Measurements from ENCODE around the gene SMCO2. TPM values are rescaled to one million over a fixed set of nuclear protein-coding genes. Genes with fewer than 3 reads are reported as not detected.

SMCO2 gene
- total and polyA plus RNA-seq, 10 of the 15 experiments (the other 5 are each of a cell fraction or from before 2014, with no cell fraction given) = 0.11 to 2.3 (median 0.67) TPM

- Histone ChIP-seq H3K9me3 (replicated peaks; ENCODE audit: control insufficient read depth, insufficient read depth, low read length) (peaks cover 1% of the 10 kb centered on the region; the same call in 1 of the 3 replicates), H3K4me2 (ENCODE audit: control insufficient read depth, insufficient read depth) (no peak overlapping the region), H2AFZ (ENCODE audit: control insufficient read depth, low read depth, low read length) (no peak overlapping the region), H3K79me2 (ENCODE audit: control insufficient read depth, insufficient read depth, low read length) (no peaks in the 10 kb centered on the region), H3K4me3 (no peak overlapping the region), H3K9ac (ENCODE audit: control insufficient read depth, insufficient read depth, low read length) (no peak overlapping the region), H4K20me1 (ENCODE audit: control insufficient read depth, insufficient read depth) (no peaks in the 10 kb centered on the region), H3K27ac (ENCODE audit: control insufficient read depth, insufficient read depth) (no peak overlapping the region), H3K4me1 (ENCODE audit: control insufficient read depth, insufficient read depth, low read length) (no peaks in the 10 kb centered on the region), H3K36me3 (ENCODE audit: control insufficient read depth in 2 of 2, insufficient read depth in 2 of 2, low read length in 1 of 2) (no peaks in the 10 kb centered on the region), H3K27me3 (replicated peaks in 1 of 2; ENCODE audit: control insufficient read depth in 2 of 2, insufficient read depth in 2 of 2, low read length in 1 of 2) (no peaks in the 10 kb centered on the region; a peak in 1 of 4 replicates)
- BruUV-seq (replicated peaks) = no TSS peak
- FAIRE-seq = no peak
- TF ChIP-seq NR2F1 (conservative IDR thresholded peaks at IDR 0.05) (no peak), SREBF1 (IDR thresholded peaks at IDR 0.05; ENCODE audit: low read length) (no peak), ZBTB11 (CRISPR knock-in tag; IDR thresholded peaks at IDR 0.05) (no peak), HDAC2 (IDR thresholded peaks at IDR 0.05) (no peak), NBN (IDR thresholded peaks at IDR 0.05) (no peak)
- DNase-seq (ENCODE audit: low read depth, low spot score) = no peak
- in situ Hi-C loops (cut with MboI) = loop anchor here (25.0 kb wide), 1 partner anchor 215 kb away; no protein-coding TSS in a partner anchor
- 88% methylated on average over 8 of the region's 8 CpGs for WGBS (ENCODE audit: insufficient coverage, insufficient replicate concordance, low lambda C conversion rate, missing lambda C conversion rate)
- ChIA-PET CTCF (interaction anchor here (0.7 kb wide), 1 partner anchor 834 kb away, joined by 4 read pairs; no protein-coding TSS in a partner anchor), RAD21 (ENCODE audit: unreplicated experiment) (no interaction called here), SMC1A (ENCODE audit: uncharacterized antibody, unreplicated experiment) (no interaction called here), POLR2A (no interaction called here)
- intact Hi-C loops (cut with micrococcal nuclease; ENCODE audit: unreplicated experiment) = no loop called here
- ATAC-seq = no peak
Observed at GRCh38 chr12:27447761-27448160, 1.2 kb downstream of the SMCO2 start.

DNA sequence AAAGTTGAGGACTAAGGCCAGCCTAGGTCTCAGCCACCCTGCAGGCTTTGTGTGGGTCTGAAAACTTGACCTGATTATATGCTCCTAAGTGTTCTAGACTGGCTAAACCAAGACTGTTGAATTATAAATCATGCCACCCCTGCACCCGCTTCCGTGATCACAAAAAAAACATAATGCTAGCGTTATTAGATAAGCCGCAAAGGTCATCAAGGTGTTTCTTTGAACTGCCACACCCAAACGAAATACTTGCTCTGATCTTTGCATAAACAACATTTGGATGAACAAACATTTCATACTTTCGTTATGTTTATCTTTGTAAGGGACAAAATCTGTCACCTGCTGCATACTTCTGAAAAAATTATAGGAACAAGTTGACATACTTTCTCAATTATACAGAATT, 2.5 kb downstream of the SMCO2 start:
- ChIA-PET RAD21 (ENCODE audit: unreplicated experiment) (no interaction called here), POLR2A (no interaction called here), CTCF (no interaction called here), SMC1A (ENCODE audit: uncharacterized antibody, unreplicated experiment) (no interaction called here)
- Histone ChIP-seq H3K4me3 (no peak overlapping the region), H4K20me1 (ENCODE audit: control insufficient read depth, insufficient read depth) (no peaks in the 10 kb centered on the region), H2AFZ (ENCODE audit: control insufficient read depth, low read depth, low read length) (no peak overlapping the region), H3K4me2 (ENCODE audit: control insufficient read depth, insufficient read depth) (no peak overlapping the region), H3K4me1 (ENCODE audit: control insufficient read depth, insufficient read depth, low read length) (no peaks in the 10 kb centered on the region), H3K9ac (ENCODE audit: control insufficient read depth, insufficient read depth, low read length) (no peak overlapping the region), H3K9me3 (replicated peaks; ENCODE audit: control insufficient read depth, insufficient read depth, low read length) (peaks cover 1% of the 10 kb centered on the region; the same call in 1 of the 3 replicates), H3K27me3 (replicated peaks in 1 of 2; ENCODE audit: control insufficient read depth in 2 of 2, insufficient read depth in 2 of 2, low read length in 1 of 2) (no peaks in the 10 kb centered on the region; a peak in 1 of 4 replicates), H3K79me2 (ENCODE audit: control insufficient read depth, insufficient read depth, low read length) (no peaks in the 10 kb centered on the region), H3K27ac (ENCODE audit: control insufficient read depth, insufficient read depth) (no peak overlapping the region), H3K36me3 (ENCODE audit: control insufficient read depth in 2 of 2, insufficient read depth in 2 of 2, low read length in 1 of 2) (no peaks in the 10 kb centered on the region)
- ATAC-seq (no peak), DNase-seq (ENCODE audit: low read depth, low spot score) (no peak), FAIRE-seq (peak; percentile 35)
- BruUV-seq (replicated peaks) = no TSS peak
- TF ChIP-seq MLLT1 (IDR thresholded peaks at IDR 0.05) (no peak), JUNB (IDR thresholded peaks at IDR 0.05) (no peak)
- in situ Hi-C loops (cut with MboI) (loop anchor here (25.0 kb wide), 1 partner anchor 213 kb away; no protein-coding TSS in a partner anchor), intact Hi-C loops (cut with micrococcal nuclease; ENCODE audit: unreplicated experiment) (no loop called here)
- 84% methylated on average over 6 of the region's 6 CpGs for WGBS (ENCODE audit: insufficient coverage, insufficient replicate concordance, low lambda C conversion rate, missing lambda C conversion rate)

Measured in GM12878 (cell line).